DOHH2 (cell line): ENCODE data around the gene PHRF1.
"Not testable (repeated sequence)": the region's sequence is repeated elsewhere in the genome, so short reads cannot be mapped to it uniquely, and the experiment has no call there.

ENCODE experiments used
- H3F3A ChIP-seq: fragments of 200-600 bp; sonication (generic), shearing (Covaris generic); 2 replicates; pipeline ENCODE4 v1.6.0; 2016; ENCODE audit warnings: antibody characterized with exemption, mild to moderate bottlenecking; ENCODE audit not compliant: control insufficient read depth, insufficient read depth
- H3K27ac ChIP-seq: fragments of 200-600 bp; sonication (generic); 2 replicates; pipeline ENCODE4 v1.5.1; 2014; ENCODE audit warnings: low read depth, mild to moderate bottlenecking, low read length, moderate library complexity
- H3K27me3 ChIP-seq: fragments of 200-600 bp; sonication (generic); 2 replicates; pipeline ENCODE4 v1.6.1; 2014; ENCODE audit warnings: mild to moderate bottlenecking, low read length, mixed read lengths; ENCODE audit not compliant: control insufficient read depth
- H3K36me3 ChIP-seq: fragments of 200-600 bp; sonication (generic); 2 replicates; pipeline ENCODE4 v1.6.1; 2014; ENCODE audit warnings: mild to moderate bottlenecking, low read length, moderate library complexity, mixed read lengths; ENCODE audit not compliant: control insufficient read depth
- H3K4me1 ChIP-seq: fragments of 200-600 bp; sonication (generic); 2 replicates; pipeline ENCODE4 v1.6.1; 2014; ENCODE audit warnings: mild to moderate bottlenecking, low read length, mixed read lengths; ENCODE audit not compliant: control insufficient read depth
- H3K4me2 ChIP-seq: fragments of 200-600 bp; sonication (generic); 2 replicates; pipeline ENCODE4 v1.6.0; 2014; ENCODE audit warnings: mild to moderate bottlenecking, low read length, moderate library complexity
- H3K4me3 ChIP-seq: fragments of 200-600 bp; sonication (generic); 2 replicates; pipeline ENCODE4 v1.5.1; 2014; ENCODE audit warnings: mild to moderate bottlenecking, low read length, mixed read lengths
- H3K79me2 ChIP-seq: fragments of 200-600 bp; sonication (generic); 2 replicates; pipeline ENCODE4 v1.6.1; 2014; ENCODE audit warnings: mild to moderate bottlenecking, low read length, mixed read lengths; ENCODE audit not compliant: control insufficient read depth
- H3K9me2 ChIP-seq: fragments of 200-600 bp; sonication (generic); replicated peaks from 2 replicates; pipeline ENCODE4 v1.6.1; 2014; ENCODE audit warnings: mild to moderate bottlenecking, low read length, mixed read lengths; ENCODE audit not compliant: control insufficient read depth
- H3K9me3 ChIP-seq: fragments of 200-600 bp; sonication (generic); 2 replicates; pipeline ENCODE4 v1.6.1; 2014; ENCODE audit warnings: antibody characterized with exemption, low read length, mixed read lengths; ENCODE audit not compliant: control insufficient read depth, insufficient read depth
- H4K20me1 ChIP-seq: fragments of 200-600 bp; sonication (generic); 2 replicates; pipeline ENCODE4 v1.6.0; 2014; ENCODE audit warnings: low read depth, mild to moderate bottlenecking, antibody characterized with exemption, low read length, moderate library complexity; ENCODE audit not compliant: control insufficient read depth, insufficient read depth
- CTCF ChIP-seq: fragments of 200-600 bp; sonication (generic); IDR thresholded peaks from one replicate; pipeline ENCODE4 v1.5.1; 2014; ENCODE audit warnings: antibody characterized with exemption, mild to moderate bottlenecking, low read depth, low read length; ENCODE audit not compliant: poor library complexity, severe bottlenecking
- EZH2phosphoT487 ChIP-seq: fragments of 200-600 bp; sonication (generic); IDR thresholded peaks from 2 replicates; pipeline ENCODE4 v1.6.1; 2017; ENCODE audit warnings: borderline replicate concordance, mild to moderate bottlenecking, antibody characterized with exemption, low read length, moderate library complexity, mixed read lengths

Gene PHRF1

DNA sequence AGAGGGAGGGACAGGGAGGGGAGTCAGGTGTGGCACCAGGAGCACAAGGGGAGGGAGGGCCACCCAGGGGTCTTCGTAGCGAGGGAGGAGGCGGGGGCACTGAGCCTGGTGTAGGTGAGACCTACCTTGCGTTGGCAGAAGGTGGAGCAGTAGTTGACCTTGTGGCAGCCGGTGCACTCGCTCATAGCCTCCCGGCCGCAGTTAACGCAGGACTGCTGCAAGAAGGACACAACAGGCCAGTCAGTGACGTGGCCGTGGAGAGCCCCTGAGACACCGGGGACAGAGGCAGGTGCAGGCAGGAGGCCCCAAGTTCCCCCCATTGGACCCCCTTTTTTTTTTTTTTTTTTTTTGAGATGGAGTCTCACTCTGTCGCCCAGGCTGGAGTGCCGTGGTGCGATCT, 77.6 kb downstream of the PHRF1 start:
- Histone ChIP-seq H3K9me3 (no peaks in the 10 kb centered on the region), H4K20me1 (no peaks in the 10 kb centered on the region), H3K4me2 (no peak overlapping the region), H3K4me1 (no peaks in the 10 kb centered on the region), H3K79me2 (no peaks in the 10 kb centered on the region), H3F3A (no peaks in the 10 kb centered on the region), H3K27me3 (no peaks in the 10 kb centered on the region), H3K4me3 (no peak overlapping the region), H3K36me3 (no peaks in the 10 kb centered on the region), H3K27ac (no peak overlapping the region), H3K9me2 (no peaks in the 10 kb centered on the region)
- no peak for TF ChIP-seq CTCF
- no peak for TF ChIP-seq EZH2phosphoT487

GRCh38 chr11:654444-654843, 78.2 kb downstream of the PHRF1 start:
- not testable (repeated sequence) for H3K4me1 ChIP-seq, H3K9me3 ChIP-seq, H3K4me3 ChIP-seq, H4K20me1 ChIP-seq, H3K27me3 ChIP-seq, H3F3A ChIP-seq, H3K36me3 ChIP-seq, H3K9me2 ChIP-seq, H3K79me2 ChIP-seq, H3K4me2 ChIP-seq, H3K27ac ChIP-seq

- Histone ChIP-seq H3F3A (no peaks in the 10 kb centered on the region), H4K20me1 (no peaks in the 10 kb centered on the region), H3K9me2 (no peaks in the 10 kb centered on the region), H3K36me3 (no peaks in the 10 kb centered on the region; the same call in 1 of the 2 replicates), H3K79me2 (no peaks in the 10 kb centered on the region), H3K4me3 (no peak overlapping the region), H3K4me2 (no peak overlapping the region), H3K4me1 (no peaks in the 10 kb centered on the region), H3K27me3 (no peaks in the 10 kb centered on the region), H3K9me3 (no peaks in the 10 kb centered on the region), H3K27ac (no peak overlapping the region)
- TF ChIP-seq CTCF (no peak), EZH2phosphoT487 (no peak)
Observed at GRCh38 chr11:655036-655726, 78.9 kb downstream of the PHRF1 start.

- Histone ChIP-seq H4K20me1 (no peaks in the 10 kb centered on the region), H3K27me3 (no peaks in the 10 kb centered on the region), H3K36me3 (no peaks in the 10 kb centered on the region; the same call in 1 of the 2 replicates), H3K9me3 (no peaks in the 10 kb centered on the region), H3K4me3 (no peak overlapping the region), H3K4me1 (no peaks in the 10 kb centered on the region), H3K79me2 (no peaks in the 10 kb centered on the region), H3K4me2 (no peak overlapping the region), H3F3A (no peaks in the 10 kb centered on the region), H3K9me2 (no peaks in the 10 kb centered on the region), H3K27ac (no peak overlapping the region)
- TF ChIP-seq EZH2phosphoT487 (no peak), CTCF (no peak)
Observed at GRCh38 chr11:656426-656825, 80.2 kb downstream of the PHRF1 start.
